ENCODE results near the gene PRR13. TPM values are rescaled to one million over a fixed set of nuclear protein-coding genes. Genes with fewer than 3 reads are reported as not detected.

Gene PRR13
- polyA plus RNA-seq, 1 donor from 2014 or later: 6.4 TPM

DNA sequence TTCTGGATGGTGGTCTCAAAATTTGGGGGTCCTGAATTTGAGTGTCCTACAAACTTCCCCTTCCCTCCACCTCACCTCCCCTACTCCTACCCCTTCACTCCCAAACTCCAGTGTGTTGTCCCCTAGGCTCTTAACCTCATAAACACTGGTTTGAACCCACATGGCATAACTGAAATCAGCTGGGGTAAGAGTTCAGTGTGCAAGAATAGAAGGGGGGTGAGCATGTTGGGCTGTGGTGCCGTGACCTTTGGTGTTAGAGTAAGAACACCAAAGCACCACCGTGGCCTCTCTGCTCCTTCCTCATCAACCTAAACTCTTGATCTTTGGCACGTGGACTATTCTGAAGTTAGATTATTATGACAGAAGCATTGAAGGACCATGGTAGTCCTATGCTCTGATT lies 21.4 kb downstream of the PRR13 start:
- H3K79me2 ChIP-seq (replicated peaks; ENCODE audit: insufficient read depth, low read length): peaks cover 29% of the 10 kb centered on the region
- H3F3A ChIP-seq (ENCODE audit: insufficient read depth, low read length, poor library complexity, severe bottlenecking): no peaks in the 10 kb centered on the region
- no peak overlapping the region for H2AFZ ChIP-seq (ENCODE audit: low read depth, low read length)
- TF ChIP-seq RAD21 (conservative IDR thresholded peaks at IDR 0.05) (no peak), MXI1 (conservative IDR thresholded peaks at IDR 0.05; ENCODE audit: poor library complexity, severe bottlenecking) (no peak), POLR2AphosphoS5 (IDR thresholded peaks at IDR 0.05) (no peak), EZH2 (IDR thresholded peaks at IDR 0.05; ENCODE audit: borderline replicate concordance, insufficient read depth, low read length, poor library complexity, severe bottlenecking) (no peak), TAF1 (IDR thresholded peaks at IDR 0.05; ENCODE audit: low read depth) (no peak), EP300 (conservative IDR thresholded peaks at IDR 0.05; ENCODE audit: poor library complexity, severe bottlenecking) (no peak), SMC3 (conservative IDR thresholded peaks at IDR 0.05; ENCODE audit: poor library complexity) (no peak)
- TF ChIP-seq, protein P1, sequence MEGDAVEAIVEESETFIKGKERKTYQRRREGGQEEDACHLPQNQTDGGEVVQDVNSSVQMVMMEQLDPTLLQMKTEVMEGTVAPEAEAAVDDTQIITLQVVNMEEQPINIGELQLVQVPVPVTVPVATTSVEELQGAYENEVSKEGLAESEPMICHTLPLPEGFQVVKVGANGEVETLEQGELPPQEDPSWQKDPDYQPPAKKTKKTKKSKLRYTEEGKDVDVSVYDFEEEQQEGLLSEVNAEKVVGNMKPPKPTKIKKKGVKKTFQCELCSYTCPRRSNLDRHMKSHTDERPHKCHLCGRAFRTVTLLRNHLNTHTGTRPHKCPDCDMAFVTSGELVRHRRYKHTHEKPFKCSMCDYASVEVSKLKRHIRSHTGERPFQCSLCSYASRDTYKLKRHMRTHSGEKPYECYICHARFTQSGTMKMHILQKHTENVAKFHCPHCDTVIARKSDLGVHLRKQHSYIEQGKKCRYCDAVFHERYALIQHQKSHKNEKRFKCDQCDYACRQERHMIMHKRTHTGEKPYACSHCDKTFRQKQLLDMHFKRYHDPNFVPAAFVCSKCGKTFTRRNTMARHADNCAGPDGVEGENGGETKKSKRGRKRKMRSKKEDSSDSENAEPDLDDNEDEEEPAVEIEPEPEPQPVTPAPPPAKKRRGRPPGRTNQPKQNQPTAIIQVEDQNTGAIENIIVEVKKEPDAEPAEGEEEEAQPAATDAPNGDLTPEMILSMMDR (IDR thresholded peaks at IDR 0.05; ENCODE audit: poor library complexity, severe bottlenecking): no peak
- TF ChIP-seq, protein P2, sequence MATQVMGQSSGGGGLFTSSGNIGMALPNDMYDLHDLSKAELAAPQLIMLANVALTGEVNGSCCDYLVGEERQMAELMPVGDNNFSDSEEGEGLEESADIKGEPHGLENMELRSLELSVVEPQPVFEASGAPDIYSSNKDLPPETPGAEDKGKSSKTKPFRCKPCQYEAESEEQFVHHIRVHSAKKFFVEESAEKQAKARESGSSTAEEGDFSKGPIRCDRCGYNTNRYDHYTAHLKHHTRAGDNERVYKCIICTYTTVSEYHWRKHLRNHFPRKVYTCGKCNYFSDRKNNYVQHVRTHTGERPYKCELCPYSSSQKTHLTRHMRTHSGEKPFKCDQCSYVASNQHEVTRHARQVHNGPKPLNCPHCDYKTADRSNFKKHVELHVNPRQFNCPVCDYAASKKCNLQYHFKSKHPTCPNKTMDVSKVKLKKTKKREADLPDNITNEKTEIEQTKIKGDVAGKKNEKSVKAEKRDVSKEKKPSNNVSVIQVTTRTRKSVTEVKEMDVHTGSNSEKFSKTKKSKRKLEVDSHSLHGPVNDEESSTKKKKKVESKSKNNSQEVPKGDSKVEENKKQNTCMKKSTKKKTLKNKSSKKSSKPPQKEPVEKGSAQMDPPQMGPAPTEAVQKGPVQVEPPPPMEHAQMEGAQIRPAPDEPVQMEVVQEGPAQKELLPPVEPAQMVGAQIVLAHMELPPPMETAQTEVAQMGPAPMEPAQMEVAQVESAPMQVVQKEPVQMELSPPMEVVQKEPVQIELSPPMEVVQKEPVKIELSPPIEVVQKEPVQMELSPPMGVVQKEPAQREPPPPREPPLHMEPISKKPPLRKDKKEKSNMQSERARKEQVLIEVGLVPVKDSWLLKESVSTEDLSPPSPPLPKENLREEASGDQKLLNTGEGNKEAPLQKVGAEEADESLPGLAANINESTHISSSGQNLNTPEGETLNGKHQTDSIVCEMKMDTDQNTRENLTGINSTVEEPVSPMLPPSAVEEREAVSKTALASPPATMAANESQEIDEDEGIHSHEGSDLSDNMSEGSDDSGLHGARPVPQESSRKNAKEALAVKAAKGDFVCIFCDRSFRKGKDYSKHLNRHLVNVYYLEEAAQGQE (IDR thresholded peaks at IDR 0.05; ENCODE audit: borderline replicate concordance): no peak
- peaks cover 39% of the 10 kb centered on the region for H4K20me1 ChIP-seq (ENCODE audit: insufficient read depth)
- peaks cover 19% of the 10 kb centered on the region for H3K36me3 ChIP-seq (ENCODE audit: insufficient read depth, low read length)
- H3K4me3 ChIP-seq (ENCODE audit: low read length): no peak overlapping the region
- no peak overlapping the region for H3K9ac ChIP-seq (ENCODE audit: low read length)
- no peaks in the 10 kb centered on the region for H3K9me3 ChIP-seq (ENCODE audit: low read length)
- H3K27ac ChIP-seq (ENCODE audit: low read length): no peak overlapping the region
- no peaks in the 10 kb centered on the region for H3K9me2 ChIP-seq (ENCODE audit: insufficient read depth, low read length)
- H3K27me3 ChIP-seq (ENCODE audit: insufficient read depth, low read depth, low read length): no peaks in the 10 kb centered on the region
- no peak overlapping the region for H3K4me2 ChIP-seq (ENCODE audit: low read length)

DNA sequence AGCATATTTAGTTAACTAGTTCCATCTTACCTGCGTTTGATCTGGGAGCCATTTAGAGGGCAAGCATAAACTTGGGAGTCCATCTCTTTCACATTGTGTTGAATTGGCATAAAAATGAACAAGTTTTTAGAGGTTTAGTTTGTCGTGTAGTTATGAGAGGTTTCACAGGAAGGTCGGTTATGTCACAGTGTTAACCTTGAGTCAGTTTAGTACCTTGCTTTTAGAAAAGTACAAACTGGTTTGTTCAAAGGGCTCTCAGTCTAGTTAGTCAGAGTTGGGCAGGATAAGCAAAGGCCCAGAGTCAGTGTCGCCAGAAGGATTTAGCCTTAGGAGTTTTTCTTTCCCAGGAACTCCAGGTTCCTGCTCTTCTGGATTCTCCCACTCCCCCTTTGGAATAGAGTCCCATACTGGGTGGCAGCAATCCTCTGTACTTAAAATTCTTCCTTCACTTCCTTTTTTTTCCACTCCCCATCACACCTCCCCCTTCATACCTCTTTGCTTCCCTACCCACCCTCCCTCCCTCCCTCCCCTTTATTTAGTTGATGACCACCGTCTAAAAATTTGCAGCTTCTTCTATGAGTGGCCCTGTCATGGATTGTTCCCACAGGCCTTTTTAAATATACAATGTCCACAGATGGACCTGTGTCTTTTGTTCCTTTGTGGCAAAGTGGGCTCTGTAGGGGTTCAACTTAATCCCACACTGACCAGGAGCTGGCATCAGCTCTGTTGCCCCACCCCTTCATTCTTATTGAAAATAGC lies 22.4 kb downstream of the PRR13 start:
- no peak overlapping the region for H3K27ac ChIP-seq (ENCODE audit: low read length)
- peaks cover 35% of the 10 kb centered on the region for H4K20me1 ChIP-seq (ENCODE audit: insufficient read depth)

More for the DNA sequence above, 22.4 kb downstream of the PRR13 start:
- Histone ChIP-seq H3K27me3 (ENCODE audit: insufficient read depth, low read depth, low read length) (no peaks in the 10 kb centered on the region), H3F3A (ENCODE audit: insufficient read depth, low read length, poor library complexity, severe bottlenecking) (no peaks in the 10 kb centered on the region), H3K79me2 (replicated peaks; ENCODE audit: insufficient read depth, low read length) (peaks cover 33% of the 10 kb centered on the region), H3K9me2 (ENCODE audit: insufficient read depth, low read length) (no peaks in the 10 kb centered on the region), H3K36me3 (ENCODE audit: insufficient read depth, low read length) (peaks cover 19% of the 10 kb centered on the region), H2AFZ (ENCODE audit: low read depth, low read length) (no peak overlapping the region), H3K4me3 (ENCODE audit: low read length) (no peak overlapping the region), H3K9ac (ENCODE audit: low read length) (no peak overlapping the region), H3K9me3 (ENCODE audit: low read length) (no peaks in the 10 kb centered on the region), H3K4me2 (ENCODE audit: low read length) (no peak overlapping the region)
- TF ChIP-seq RAD21 (conservative IDR thresholded peaks at IDR 0.05): no peak
- TF ChIP-seq, protein P2 (IDR thresholded peaks at IDR 0.05; ENCODE audit: borderline replicate concordance): no peak
- no peak for TF ChIP-seq TAF1 (IDR thresholded peaks at IDR 0.05; ENCODE audit: low read depth)
- TF ChIP-seq POLR2AphosphoS5 (IDR thresholded peaks at IDR 0.05): no peak
- no peak for TF ChIP-seq SMC3 (conservative IDR thresholded peaks at IDR 0.05; ENCODE audit: poor library complexity)
- no peak for TF ChIP-seq EP300 (conservative IDR thresholded peaks at IDR 0.05; ENCODE audit: poor library complexity, severe bottlenecking)
- TF ChIP-seq, protein P1 (IDR thresholded peaks at IDR 0.05; ENCODE audit: poor library complexity, severe bottlenecking): no peak
- TF ChIP-seq MXI1 (conservative IDR thresholded peaks at IDR 0.05; ENCODE audit: poor library complexity, severe bottlenecking): no peak
- TF ChIP-seq EZH2 (IDR thresholded peaks at IDR 0.05; ENCODE audit: borderline replicate concordance, insufficient read depth, low read length, poor library complexity, severe bottlenecking): no peak

Data from neural cell (in vitro differentiated cells).